SJCRH30 (cell line): Measurements from ENCODE around the gene PCBP4. TPM values are rescaled to one million over a fixed set of nuclear protein-coding genes. Genes with fewer than 3 reads are reported as not detected.

Experiments
- DNase-seq, 2 experiments: peaks; one replicate each; pipeline ENCODE4 v3.0.0-alpha.2; 2015 to 2020
- H3K27ac ChIP-seq: fragments of 250-450 bp; sonication (Bioruptor Pico); 2 replicates; pipeline ENCODE4 v1.5.1; 2020; ENCODE audit warnings: mild to moderate bottlenecking, moderate library complexity
- H3K27me3 ChIP-seq: fragments of 250-450 bp; sonication (Bioruptor Pico); 2 replicates; pipeline ENCODE4 v1.5.1; 2020; ENCODE audit warnings: mild to moderate bottlenecking, moderate library complexity
- H3K36me3 ChIP-seq: fragments of 250-450 bp; sonication (Bioruptor Pico); 2 replicates; pipeline ENCODE4 v1.5.1; 2020; ENCODE audit warnings: mild to moderate bottlenecking, moderate library complexity
- H3K4me1 ChIP-seq: fragments of 250-450 bp; sonication (Bioruptor Pico); 2 replicates; pipeline ENCODE4 v1.5.1; 2020; ENCODE audit warnings: mild to moderate bottlenecking, moderate library complexity
- H3K4me3 ChIP-seq: fragments of 250-450 bp; sonication (Bioruptor Pico); 2 replicates; pipeline ENCODE4 v1.5.1; 2020; ENCODE audit warnings: mild to moderate bottlenecking, moderate library complexity
- H3K9me3 ChIP-seq: fragments of 250-450 bp; sonication (Bioruptor Pico); replicated peaks from 2 replicates; pipeline ENCODE4 v1.5.1; 2020; ENCODE audit warnings: mild to moderate bottlenecking, moderate library complexity
- total RNA-seq: library from RNA; depleted of rRNA; stranded (reverse); fragments of >200 nt; shearing (Covaris generic); gene quantifications from 2 replicates; pipeline ENCODE4 v1.2.3, GENCODE V29; 2014

PCBP4 gene
- total RNA-seq, 1 experiment from 2014 or later, result 178 TPM

GRCh38 chr3:51945926-51946705, 21.1 kb downstream of the PCBP4 start:
- Histone ChIP-seq H3K36me3 (no peaks in the 10 kb centered on the region), H3K27me3 (no peaks in the 10 kb centered on the region), H3K4me3 (no peak overlapping the region), H3K4me1 (0 out of 2 replicates have a peak, but pooled peaks cover 4% of the 10 kb centered on the region), H3K27ac (no peak overlapping the region), H3K9me3 (no peaks in the 10 kb centered on the region)
- DNase-seq, result no peak

- H3K9me3 ChIP-seq, result no peaks in the 10 kb centered on the region
- no peak for DNase-seq
- H3K4me1 ChIP-seq, result 0 out of 2 replicates have a peak, but pooled peaks cover 7% of the 10 kb centered on the region
- no peaks in the 10 kb centered on the region for H3K27me3 ChIP-seq
- no peaks in the 10 kb centered on the region for H3K36me3 ChIP-seq
- no peak overlapping the region for H3K27ac ChIP-seq
- H3K4me3 ChIP-seq, result no peak overlapping the region
Observed at GRCh38 chr3:51945031-51945840, 22.0 kb downstream of the PCBP4 start.

- Histone ChIP-seq H3K27ac (no peak overlapping the region), H3K4me3 (no peak overlapping the region), H3K9me3 (no peaks in the 10 kb centered on the region), H3K27me3 (no peaks in the 10 kb centered on the region), H3K4me1 (0 out of 2 replicates have a peak, but pooled peaks cover 7% of the 10 kb centered on the region), H3K36me3 (no peaks in the 10 kb centered on the region)
- DNase-seq, result no peak
Observed at GRCh38 chr3:51944451-51945021, 22.7 kb downstream of the PCBP4 start.

DNA sequence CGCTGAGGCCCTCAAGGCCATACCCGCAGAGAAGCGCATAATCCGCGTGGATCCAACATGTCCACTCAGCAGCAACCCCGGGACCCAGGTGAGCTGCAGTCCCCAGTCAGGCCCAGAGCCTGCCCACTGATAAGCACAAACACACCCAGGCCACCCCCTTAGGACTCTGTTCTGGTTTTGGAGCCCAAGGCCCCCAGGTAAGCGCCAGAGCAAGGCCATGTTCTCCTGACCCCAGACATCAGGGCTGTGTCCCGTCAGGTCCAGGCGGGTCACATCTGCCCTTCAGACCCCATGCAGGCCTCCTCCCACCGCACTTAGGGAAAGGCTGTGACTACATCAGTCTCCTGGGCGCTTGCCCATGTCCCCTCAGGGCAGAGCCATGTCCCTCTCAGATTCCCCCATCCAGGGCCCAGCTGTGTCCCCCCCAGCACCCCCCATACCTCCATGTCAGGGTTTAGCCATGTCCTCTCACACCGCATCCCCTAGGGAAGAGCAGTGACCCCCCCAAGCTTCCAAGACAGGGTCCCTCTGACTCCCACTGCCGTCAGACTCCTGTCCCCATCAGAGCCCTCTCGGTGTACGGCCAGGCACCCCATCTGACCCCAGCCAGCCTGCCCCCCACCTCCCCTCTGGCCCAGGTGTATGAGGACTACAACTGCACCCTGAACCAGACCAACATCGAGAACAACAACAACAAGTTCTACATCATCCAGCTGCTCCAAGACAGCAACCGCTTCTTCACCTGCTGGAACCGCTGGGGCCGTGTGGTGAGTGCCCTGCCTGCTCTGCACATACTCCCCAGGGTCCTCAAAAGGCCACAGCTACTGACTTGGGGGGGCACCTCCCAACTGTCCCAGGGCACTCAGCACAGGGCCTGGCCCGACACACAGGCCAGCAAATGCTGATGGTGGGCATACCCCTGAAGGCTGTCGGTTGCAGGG, 23.5 kb downstream of the PCBP4 start:
- no peaks in the 10 kb centered on the region for H3K27me3 ChIP-seq
- no peaks in the 10 kb centered on the region for H3K36me3 ChIP-seq
- H3K9me3 ChIP-seq, result no peaks in the 10 kb centered on the region
- no peak overlapping the region for H3K27ac ChIP-seq
- DNase-seq, result no peak
- H3K4me1 ChIP-seq, result 0 out of 2 replicates have a peak, but pooled peaks cover 7% of the 10 kb centered on the region
- H3K4me3 ChIP-seq, result no peak overlapping the region

DNA sequence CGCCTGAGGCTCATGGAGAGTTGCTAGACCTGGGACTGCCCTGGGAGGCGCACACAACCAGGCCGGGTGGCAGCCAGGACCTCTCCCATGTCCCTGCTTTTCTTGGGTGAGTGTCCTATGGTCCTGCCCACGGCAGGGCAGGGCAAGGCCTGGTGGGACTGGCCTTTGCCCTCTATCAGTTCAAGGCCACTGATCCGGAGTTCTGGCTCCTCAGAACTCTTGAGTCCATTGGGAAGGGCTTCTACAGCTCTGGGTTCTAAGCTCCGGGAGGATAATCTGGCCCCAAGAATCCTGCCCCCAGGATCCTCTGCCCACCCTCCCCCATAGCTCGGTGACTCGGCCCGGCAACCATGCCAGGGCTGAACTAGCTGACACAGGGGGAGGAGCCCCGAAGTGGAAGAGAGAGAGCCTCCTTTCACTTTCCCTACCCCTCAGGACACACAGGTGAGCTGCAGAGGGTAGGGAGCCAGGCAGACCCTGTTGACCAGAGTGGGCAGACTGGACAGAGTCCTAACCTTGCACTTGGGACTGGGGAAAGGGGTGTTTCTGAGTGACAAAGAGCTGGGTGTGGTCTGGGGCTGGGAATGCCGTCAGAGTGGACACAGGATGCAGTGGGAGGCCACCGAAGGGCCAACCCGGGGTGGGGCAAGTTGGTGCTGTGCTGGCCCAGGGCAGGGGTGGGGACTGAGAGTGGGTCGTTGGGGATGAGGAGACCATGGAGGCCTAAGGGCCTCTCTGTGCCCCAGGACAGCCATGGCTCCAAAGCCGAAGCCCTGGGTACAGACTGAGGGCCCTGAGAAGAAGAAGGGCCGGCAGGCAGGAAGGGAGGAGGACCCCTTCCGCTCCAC, 24.4 kb downstream of the PCBP4 start:
- no peaks in the 10 kb centered on the region for H3K9me3 ChIP-seq
- H3K4me3 ChIP-seq, result peak overlapping the region; percentile 58
- H3K36me3 ChIP-seq, result no peaks in the 10 kb centered on the region
- DNase-seq, result peak; percentile 52 to 60
- 0 out of 2 replicates have a peak, but pooled peaks cover 7% of the 10 kb centered on the region for H3K4me1 ChIP-seq
- no peaks in the 10 kb centered on the region for H3K27me3 ChIP-seq
- peak overlapping the region; percentile 78 for H3K27ac ChIP-seq

DNA sequence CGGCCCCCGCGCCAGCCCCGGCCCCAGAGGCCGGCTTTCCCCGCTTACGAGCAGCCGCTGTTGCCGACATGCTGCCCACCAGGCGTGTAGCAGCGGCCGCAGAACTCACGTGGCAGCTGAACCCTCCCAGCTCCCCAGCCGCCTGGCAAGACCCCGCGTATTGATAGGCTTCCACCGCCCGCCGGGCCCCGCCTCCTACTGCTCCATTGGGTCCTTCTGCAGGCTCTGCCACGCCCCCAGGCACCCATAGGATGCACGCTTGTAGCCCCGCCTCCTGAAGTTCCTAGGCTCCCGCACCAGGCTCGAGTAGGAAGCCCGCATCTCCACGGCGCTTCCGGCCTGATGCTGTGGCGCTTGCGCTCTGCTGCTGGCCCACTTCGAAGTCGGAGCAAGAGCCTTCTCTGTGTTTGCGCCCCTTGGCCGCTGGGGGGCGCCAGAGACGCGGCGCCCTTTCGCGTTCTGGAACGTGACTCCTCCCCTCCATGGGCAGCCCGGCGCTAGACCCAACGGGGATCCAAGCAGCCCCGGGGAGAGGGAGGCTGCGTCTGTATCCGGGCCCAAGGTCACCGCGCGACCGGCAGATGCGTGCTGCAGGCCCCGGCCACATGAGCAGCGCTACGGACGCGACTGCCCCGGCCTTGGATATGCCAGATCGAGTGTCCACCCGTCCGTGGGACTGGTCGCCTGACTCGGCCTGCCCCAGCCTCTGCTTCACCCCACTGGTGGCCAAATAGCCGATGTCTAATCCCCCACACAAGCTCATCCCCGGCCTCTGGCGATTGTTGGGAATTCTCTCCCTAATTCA, 25.3 kb downstream of the PCBP4 start, which contains the start of the genes PARP3 and RRP9:
Gene PARP3, plus strand, starts transcription at position 566 of the 805 bp plus-strand sequence. CDS start 993 bp downstream, outside the sequence.
Gene RRP9, minus strand, starts transcription at position 107 of the 805 bp plus-strand sequence. Its CDS starts 37 bp downstream, at position 70.
- Histone ChIP-seq H3K27ac (peak within 1 kb of the TSS; percentile 78), H3K27me3 (no peaks in the 10 kb centered on the region), H3K9me3 (no peaks in the 10 kb centered on the region), H3K36me3 (peaks cover 2% of the 10 kb centered on the region; the same call in 1 of the 2 replicates), H3K4me1 (0 out of 2 replicates have a peak, but pooled peaks cover 7% of the 10 kb centered on the region), H3K4me3 (peak within 1 kb of the TSS; percentile 79)
- peak; percentile 100 for DNase-seq

DNA sequence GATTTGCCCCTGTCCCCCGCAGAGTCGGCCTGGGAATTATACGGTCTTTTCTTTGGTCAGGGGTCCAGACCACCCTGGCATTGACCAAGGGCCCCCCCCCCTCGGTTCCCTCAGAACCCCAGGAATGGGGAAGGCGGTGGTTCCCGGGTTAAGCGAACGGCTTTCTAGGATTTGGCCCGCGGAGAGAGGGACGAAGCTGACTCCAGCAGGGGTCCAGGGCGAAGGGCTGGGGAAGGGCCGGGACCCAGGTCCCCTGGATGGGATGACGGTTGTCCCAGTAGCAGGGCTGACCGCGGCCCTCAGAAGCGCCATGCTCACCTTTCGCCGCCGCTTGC, 25.8 kb downstream of the PCBP4 start:
- H3K36me3 ChIP-seq, result peaks cover 8% of the 10 kb centered on the region
- peak overlapping the region; percentile 24; the same call in 1 of the 2 replicates for H3K27ac ChIP-seq
- peak overlapping the region; percentile 79 for H3K4me3 ChIP-seq
- 0 out of 2 replicates have a peak, but pooled peaks cover 7% of the 10 kb centered on the region for H3K4me1 ChIP-seq
- no peaks in the 10 kb centered on the region for H3K27me3 ChIP-seq
- no peaks in the 10 kb centered on the region for H3K9me3 ChIP-seq
- no peak for DNase-seq

DNA sequence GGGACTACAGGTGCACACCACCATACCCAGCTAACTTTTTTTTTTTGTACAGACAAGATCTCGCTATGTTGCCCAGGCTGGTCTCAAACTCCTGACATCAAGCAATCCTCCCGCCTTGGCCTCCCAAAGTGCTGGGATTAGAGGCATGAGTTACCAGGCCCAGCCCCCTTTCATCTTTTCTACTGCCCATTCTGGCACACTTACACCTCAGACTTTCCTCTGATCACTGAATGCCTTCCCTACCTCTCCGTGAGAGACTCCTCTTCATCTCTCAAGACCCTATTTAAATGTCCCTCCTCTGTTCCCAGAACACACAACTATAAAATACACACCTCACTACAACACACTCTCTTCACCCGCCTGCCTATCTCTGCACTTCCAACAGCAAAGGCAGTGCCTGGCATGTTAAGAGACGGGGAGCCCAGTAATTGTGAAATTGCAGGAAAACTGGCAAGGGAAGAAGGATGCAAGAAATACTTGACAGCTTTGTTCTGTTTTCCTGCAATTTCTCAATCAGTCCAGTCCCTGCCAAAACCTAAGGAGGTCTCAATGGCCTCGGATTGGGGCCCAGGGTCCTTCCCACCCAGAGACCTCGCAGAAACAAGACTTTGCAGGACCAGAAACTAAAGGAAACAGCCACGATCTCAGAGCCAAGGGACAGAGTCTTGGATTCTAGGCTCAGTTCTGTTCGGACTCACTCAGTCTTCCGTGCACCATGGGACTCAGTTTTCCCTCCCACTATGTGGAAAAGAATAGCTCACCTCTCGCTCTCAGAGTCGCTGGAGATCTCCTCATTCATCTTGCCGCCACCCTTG, 26.4 kb downstream of the PCBP4 start:
- peak overlapping the region; percentile 24; the same call in 1 of the 2 replicates for H3K27ac ChIP-seq
- H3K4me3 ChIP-seq, result peak overlapping the region; percentile 79
- 0 out of 2 replicates have a peak, but pooled peaks cover 7% of the 10 kb centered on the region for H3K4me1 ChIP-seq
- H3K9me3 ChIP-seq, result no peaks in the 10 kb centered on the region
- no peaks in the 10 kb centered on the region for H3K27me3 ChIP-seq
- DNase-seq, result no peak
- peaks cover 13% of the 10 kb centered on the region for H3K36me3 ChIP-seq

DNA sequence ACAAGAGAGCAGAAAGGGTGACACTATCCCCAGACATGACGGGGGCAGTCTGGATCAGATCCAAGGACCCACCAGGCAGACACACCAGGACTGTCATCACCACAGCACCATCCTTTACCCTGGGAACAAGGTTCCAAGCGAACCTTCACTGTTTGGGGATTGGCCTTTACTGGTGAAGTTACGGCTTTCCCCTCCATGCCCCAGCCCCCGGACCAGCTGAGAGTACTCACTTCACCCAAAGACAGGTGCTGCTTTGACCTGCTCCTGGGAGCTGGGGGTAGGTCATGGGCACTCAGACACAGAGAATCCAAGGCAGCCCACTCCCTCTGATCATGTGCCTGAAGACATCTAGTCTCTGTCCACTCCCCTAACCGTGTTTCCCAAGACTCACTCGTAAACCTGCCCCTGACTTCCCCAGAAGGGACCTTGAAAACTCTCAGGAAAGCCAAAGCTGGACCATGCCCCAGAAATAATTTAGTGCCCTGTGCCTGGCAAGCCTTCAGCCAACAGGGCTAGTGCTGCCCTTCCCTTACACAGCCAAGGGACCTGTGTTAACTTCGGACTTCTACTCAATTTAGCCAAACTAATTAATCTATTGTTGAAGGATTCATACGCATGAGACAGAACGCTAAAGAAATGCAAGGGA, 28.4 kb downstream of the PCBP4 start:
- H3K4me3 ChIP-seq, result no peak overlapping the region
- no peaks in the 10 kb centered on the region for H3K9me3 ChIP-seq
- no peak for DNase-seq
- no peak overlapping the region for H3K27ac ChIP-seq
- H3K36me3 ChIP-seq, result peaks cover 26% of the 10 kb centered on the region
- H3K27me3 ChIP-seq, result no peaks in the 10 kb centered on the region
- H3K4me1 ChIP-seq, result 0 out of 2 replicates have a peak, but pooled peaks cover 7% of the 10 kb centered on the region

DNA sequence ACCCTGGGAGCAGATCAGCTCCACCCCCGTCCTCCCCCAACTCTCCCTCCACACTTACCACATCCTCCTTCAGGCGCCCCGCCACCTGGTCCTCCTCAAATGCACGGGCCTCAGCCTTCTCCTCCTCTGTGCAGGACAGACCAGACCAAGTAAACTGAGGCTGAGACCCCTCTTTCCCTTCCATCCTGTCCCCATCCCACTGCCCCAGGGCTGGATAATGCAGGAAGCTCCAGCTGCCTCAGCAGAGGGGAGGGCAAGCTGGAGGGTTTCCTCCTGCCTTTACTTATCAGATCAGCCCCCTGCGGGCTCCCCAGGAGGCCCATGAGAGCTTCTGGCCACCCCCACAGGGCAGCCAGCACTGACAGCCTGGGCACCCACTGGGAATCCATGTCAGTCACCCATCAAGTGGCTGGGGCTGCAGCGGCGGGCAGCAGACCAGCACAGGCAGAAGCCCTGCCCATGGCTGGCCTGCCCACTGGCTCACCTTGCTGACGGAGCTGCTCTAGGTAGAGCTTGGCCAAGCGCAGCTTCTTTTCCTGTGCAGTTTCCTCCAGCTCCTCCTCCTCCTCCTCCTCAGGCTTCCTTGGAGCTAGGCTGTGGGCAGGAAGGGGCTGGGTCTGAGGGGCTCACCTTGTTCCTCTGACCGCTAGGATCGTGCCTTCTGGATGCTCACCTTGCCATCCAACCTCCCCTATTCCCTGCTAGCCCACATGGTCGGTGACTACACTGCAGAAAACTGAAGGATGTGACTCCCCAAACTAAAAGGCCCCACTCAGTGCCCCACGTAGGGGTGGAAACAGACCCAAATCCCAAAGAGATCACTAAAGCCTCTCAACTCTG, 29.4 kb downstream of the PCBP4 start:
- Histone ChIP-seq H3K27me3 (no peaks in the 10 kb centered on the region), H3K27ac (no peak overlapping the region), H3K4me3 (no peak overlapping the region), H3K4me1 (0 out of 2 replicates have a peak, but pooled peaks cover 3% of the 10 kb centered on the region), H3K9me3 (no peaks in the 10 kb centered on the region), H3K36me3 (peaks cover 32% of the 10 kb centered on the region)
- no peak for DNase-seq

- 0 out of 2 replicates have a peak, but pooled peaks cover 3% of the 10 kb centered on the region for H3K4me1 ChIP-seq
- no peak for DNase-seq
- no peak overlapping the region for H3K4me3 ChIP-seq
- peaks cover 37% of the 10 kb centered on the region for H3K36me3 ChIP-seq
- no peak overlapping the region for H3K27ac ChIP-seq
- no peaks in the 10 kb centered on the region for H3K27me3 ChIP-seq
- no peaks in the 10 kb centered on the region for H3K9me3 ChIP-seq
Observed at GRCh38 chr3:51937014-51937413, 30.2 kb downstream of the PCBP4 start.
